ENCODE measurements around the gene SPOUT1. TPM values are rescaled to one million over a fixed set of nuclear protein-coding genes. Genes with fewer than 3 reads are reported as not detected.
"Not testable (repeated sequence)": the region's sequence is repeated elsewhere in the genome, so short reads cannot be mapped to it uniquely, and the experiment has no call there.

Gene SPOUT1, protein sequence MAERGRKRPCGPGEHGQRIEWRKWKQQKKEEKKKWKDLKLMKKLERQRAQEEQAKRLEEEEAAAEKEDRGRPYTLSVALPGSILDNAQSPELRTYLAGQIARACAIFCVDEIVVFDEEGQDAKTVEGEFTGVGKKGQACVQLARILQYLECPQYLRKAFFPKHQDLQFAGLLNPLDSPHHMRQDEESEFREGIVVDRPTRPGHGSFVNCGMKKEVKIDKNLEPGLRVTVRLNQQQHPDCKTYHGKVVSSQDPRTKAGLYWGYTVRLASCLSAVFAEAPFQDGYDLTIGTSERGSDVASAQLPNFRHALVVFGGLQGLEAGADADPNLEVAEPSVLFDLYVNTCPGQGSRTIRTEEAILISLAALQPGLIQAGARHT
- 48.6 TPM for total RNA-seq

DNA sequence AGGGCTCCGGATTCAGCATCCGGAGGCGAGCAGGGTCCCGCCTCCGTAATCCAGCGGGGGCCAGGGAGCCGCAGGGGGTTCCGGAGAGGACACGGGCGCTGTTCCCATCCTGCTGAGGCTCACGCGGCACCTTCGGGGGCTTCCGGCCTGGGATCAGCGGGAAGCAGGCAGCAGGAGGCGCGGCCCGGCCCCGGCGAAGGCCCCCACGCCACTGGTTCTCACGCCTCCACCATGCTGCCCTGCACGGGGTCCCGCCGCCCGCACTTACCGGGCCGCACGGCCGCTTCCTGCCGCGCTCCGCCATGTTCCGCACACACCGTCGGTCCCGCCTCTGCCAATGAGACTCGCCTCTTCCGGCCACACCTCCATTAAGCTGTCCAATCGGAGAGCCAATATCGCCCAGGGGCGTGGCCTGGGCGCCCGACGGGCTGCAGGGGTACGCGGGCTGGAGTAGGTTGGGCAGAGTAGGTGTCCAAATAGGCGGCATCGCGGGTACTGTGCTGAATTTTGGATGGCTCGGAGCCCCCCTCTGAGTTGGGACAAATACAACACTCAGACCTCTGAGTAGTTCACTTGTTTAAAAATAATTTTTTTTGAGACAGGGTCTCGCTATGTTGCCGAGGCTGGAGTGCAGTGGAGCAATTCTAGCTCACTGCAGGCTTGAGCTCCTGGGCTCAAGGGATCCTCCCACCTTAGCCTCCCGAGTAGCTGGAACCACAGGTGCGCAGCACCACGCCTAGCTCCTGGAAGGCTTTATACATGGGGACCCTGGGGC is at the start of gene SPOUT1:
SPOUT1 (minus strand) TSS at position 318 of the 775 bp plus-strand sequence; CDS start at position 304, 14 bp downstream.
- no peaks in the 10 kb centered on the region for H3K27me3 ChIP-seq
- H3K4me1 ChIP-seq, result peaks cover 19% of the 10 kb centered on the region
- peaks cover 0 to 23% of the 10 kb centered on the region in 2 donors for H3K36me3 ChIP-seq
- peak; percentile 94 to 96 for DNase-seq (ENCODE audit: extremely low spot score in 2 of 2)
- peak within 1 kb of the TSS; percentile 76 to 81 for H3K4me3 ChIP-seq
- no peaks in the 10 kb centered on the region for H3K9me3 ChIP-seq
- intact Hi-C loops (cut with DNase I), result no loop called here
- TF ChIP-seq POLR2AphosphoS5 (IDR thresholded peaks at IDR 0.05; ENCODE audit: insufficient read depth in 1 of 2, low read depth in 1 of 2) (peak; percentile 68 to 82), POLR2A (IDR thresholded peaks at IDR 0.05) (peak in 1 of 2 donors; percentile 12)
- TF ChIP-seq, protein P1, sequence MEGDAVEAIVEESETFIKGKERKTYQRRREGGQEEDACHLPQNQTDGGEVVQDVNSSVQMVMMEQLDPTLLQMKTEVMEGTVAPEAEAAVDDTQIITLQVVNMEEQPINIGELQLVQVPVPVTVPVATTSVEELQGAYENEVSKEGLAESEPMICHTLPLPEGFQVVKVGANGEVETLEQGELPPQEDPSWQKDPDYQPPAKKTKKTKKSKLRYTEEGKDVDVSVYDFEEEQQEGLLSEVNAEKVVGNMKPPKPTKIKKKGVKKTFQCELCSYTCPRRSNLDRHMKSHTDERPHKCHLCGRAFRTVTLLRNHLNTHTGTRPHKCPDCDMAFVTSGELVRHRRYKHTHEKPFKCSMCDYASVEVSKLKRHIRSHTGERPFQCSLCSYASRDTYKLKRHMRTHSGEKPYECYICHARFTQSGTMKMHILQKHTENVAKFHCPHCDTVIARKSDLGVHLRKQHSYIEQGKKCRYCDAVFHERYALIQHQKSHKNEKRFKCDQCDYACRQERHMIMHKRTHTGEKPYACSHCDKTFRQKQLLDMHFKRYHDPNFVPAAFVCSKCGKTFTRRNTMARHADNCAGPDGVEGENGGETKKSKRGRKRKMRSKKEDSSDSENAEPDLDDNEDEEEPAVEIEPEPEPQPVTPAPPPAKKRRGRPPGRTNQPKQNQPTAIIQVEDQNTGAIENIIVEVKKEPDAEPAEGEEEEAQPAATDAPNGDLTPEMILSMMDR (IDR thresholded peaks at IDR 0.05), result no peak
- H3K27ac ChIP-seq, result peak within 1 kb of the TSS; percentile 45

DNA sequence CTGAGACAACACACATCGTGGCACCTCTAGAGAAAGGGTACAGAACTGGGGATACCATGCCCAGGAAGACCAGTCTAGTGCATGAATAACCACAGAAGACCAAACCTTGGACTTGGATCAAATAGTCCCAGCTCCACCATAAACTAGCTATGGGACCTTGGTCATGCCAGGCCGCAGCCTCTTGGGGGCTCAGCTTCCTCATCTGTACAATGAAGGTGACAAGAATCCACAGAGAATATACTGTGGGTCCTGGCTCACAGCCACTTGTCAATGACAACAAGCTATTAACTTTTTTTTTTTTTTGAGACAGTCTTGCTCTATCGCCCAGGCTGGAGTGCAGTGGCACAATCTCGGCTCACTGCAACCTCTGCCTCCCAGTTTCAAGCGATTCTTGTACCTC is 48.3 kb upstream of the SPOUT1 start:
- Histone ChIP-seq H3K9me3 (no peaks in the 10 kb centered on the region), H3K27ac (no peak overlapping the region), H3K36me3 (no peaks in the 10 kb centered on the region), H3K4me1 (peaks cover 22% of the 10 kb centered on the region), H3K4me3 (no peak overlapping the region), H3K27me3 (no peaks in the 10 kb centered on the region)
- no peak for DNase-seq (ENCODE audit: extremely low spot score in 2 of 2)
- intact Hi-C loops (cut with DNase I), result no loop called here
- no peak for TF ChIP-seq POLR2A (IDR thresholded peaks at IDR 0.05)
- TF ChIP-seq POLR2AphosphoS5 (IDR thresholded peaks at IDR 0.05; ENCODE audit: insufficient read depth in 1 of 2, low read depth in 1 of 2), result no peak
- TF ChIP-seq, protein P1 (IDR thresholded peaks at IDR 0.05), result no peak

DNA sequence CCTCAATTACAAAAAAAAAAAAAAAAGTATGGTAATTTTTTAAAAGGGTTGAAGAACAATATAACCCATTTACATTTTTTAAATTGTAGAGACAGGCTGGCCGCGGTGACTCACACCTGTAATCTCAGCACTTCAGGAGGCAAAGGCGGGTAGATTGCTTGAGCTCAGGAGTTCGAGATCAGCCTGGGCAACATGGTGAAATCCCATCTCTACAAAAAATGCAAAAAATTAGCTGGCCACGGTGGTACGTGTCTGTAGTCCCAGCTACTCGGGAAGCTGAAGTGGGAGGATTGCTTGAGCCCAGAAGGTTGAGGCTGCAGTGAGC is 41.3 kb upstream of the SPOUT1 start:
- H3K9me3 ChIP-seq; intact Hi-C loops (cut with DNase I); H3K27me3 ChIP-seq; H3K36me3 ChIP-seq; H3K4me3 ChIP-seq; DNase-seq (ENCODE audit: extremely low spot score in 2 of 2); H3K4me1 ChIP-seq; H3K27ac ChIP-seq: not testable (repeated sequence)

DNA sequence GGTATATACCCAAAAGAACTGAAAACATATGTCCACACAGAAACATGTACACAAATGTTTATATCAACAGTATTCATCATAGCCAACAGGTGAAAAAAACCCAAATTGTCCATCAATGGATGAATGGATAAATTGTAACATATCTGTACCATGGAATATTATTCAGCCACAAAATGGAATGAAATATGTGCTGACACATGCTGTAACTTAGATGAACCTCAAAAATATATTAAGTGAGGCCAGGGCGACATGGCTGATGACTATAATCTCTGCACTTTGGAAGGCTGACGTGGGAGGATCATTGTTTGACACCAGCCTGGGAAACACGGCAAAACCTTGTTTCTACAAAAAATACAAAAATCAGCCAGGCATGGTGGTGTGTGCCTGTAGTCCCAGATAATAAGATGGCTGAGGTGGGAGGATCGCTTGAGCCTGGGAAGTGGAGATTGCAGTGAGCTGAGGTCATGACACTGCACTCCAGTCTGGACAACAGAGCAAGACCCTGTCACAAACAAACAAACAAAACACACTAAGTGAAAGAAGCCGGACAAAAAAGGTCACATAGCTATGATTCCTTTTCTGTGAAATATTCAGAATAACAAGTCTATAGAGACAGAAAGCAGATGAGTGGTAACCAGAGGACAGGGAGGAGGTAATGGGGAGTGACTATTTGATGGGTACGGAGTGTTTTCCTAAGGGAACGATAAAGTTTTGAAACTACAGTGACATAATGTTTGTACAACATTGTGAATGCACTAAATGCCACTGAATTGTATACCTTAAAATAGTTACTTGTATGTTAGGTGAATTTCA is 40.7 kb upstream of the SPOUT1 start:
- Histone ChIP-seq H3K27me3 (no peaks in the 10 kb centered on the region), H3K27ac (no peak overlapping the region), H3K4me1 (no peaks in the 10 kb centered on the region)

DNA sequence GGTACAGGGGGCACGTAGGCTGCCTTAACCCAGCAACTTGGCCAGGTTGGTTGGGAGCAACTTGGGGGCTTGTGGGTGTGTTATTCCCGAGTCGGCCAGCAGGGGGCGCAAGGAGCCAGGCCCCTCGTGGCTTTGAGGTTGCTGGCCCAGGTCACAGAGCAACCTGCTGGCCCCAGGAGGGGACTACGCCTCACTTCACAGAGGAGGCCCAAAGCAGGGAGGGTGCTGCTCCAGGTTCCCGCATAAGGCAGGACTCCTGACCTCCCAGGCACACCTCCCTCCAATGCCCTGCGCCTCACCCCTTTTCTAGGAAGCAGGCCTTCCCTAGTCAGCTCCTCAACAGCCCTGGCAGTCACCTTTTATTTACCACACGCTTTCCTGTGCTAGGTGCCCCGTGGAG is 34.1 kb upstream of the SPOUT1 start:
- H3K4me3 ChIP-seq, result no peak overlapping the region
- DNase-seq (ENCODE audit: extremely low spot score in 2 of 2), result no peak
- intact Hi-C loops (cut with DNase I), result loop anchor here (5.0 kb wide), 1 partner anchor 64 kb away; no protein-coding TSS in a partner anchor
- no peaks in the 10 kb centered on the region for H3K27me3 ChIP-seq
- H3K36me3 ChIP-seq, result no peaks in the 10 kb centered on the region
- no peak for TF ChIP-seq POLR2AphosphoS5 (IDR thresholded peaks at IDR 0.05; ENCODE audit: insufficient read depth in 1 of 2, low read depth in 1 of 2)
- TF ChIP-seq, protein P1 (IDR thresholded peaks at IDR 0.05), result peak; percentile 94 to 97 (median 95)
- H3K27ac ChIP-seq, result peak overlapping the region; percentile 20
- peaks cover 23% of the 10 kb centered on the region for H3K4me1 ChIP-seq
- H3K9me3 ChIP-seq, result no peaks in the 10 kb centered on the region

More for the DNA sequence above, 40.7 kb upstream of the SPOUT1 start:
- intact Hi-C loops (cut with DNase I), result no loop called here
- no peak for DNase-seq (ENCODE audit: extremely low spot score in 2 of 2)
- no peaks in the 10 kb centered on the region for H3K36me3 ChIP-seq
- H3K4me3 ChIP-seq, result no peak overlapping the region
- H3K9me3 ChIP-seq, result no peaks in the 10 kb centered on the region
- TF ChIP-seq, protein P1 (IDR thresholded peaks at IDR 0.05), result no peak
- no peak for TF ChIP-seq POLR2AphosphoS5 (IDR thresholded peaks at IDR 0.05; ENCODE audit: insufficient read depth in 1 of 2, low read depth in 1 of 2)
- no peak for TF ChIP-seq POLR2A (IDR thresholded peaks at IDR 0.05)
